ENCODE measurements around the gene SEMA5B.

- TF ChIP-seq REST (IDR thresholded peaks at IDR 0.05; ENCODE audit: borderline replicate concordance) (no peak), REST (CRISPR knock-in tag; IDR thresholded peaks at IDR 0.05; ENCODE audit: low read depth) (no peak), RFX5 (IDR thresholded peaks at IDR 0.05; ENCODE audit: low read depth, low read length) (no peak), THRAP3 (IDR thresholded peaks at IDR 0.05; ENCODE audit: borderline replicate concordance) (no peak), MXI1 (IDR thresholded peaks at IDR 0.05; ENCODE audit: low read depth, low read length) (no peak), ZNF274 (IDR thresholded peaks at IDR 0.05; ENCODE audit: borderline replicate concordance, low read depth, low read length) (no peak), SFPQ (IDR thresholded peaks at IDR 0.05; ENCODE audit: low read depth, low read length) (no peak), ZBTB1 (CRISPR knock-in tag; IDR thresholded peaks at IDR 0.05; ENCODE audit: borderline replicate concordance, low read depth) (no peak)
Observed at GRCh38 chr3:122893282-122893681, 134.3 kb downstream of the SEMA5B start.

Data from K562 (cell line).